PC-3 (cell line): Measurements from ENCODE around the gene STRIP1.

Experiments
- EZH2 ChIP-seq: fragments of 300-600 bp; sonication (generic); IDR thresholded peaks from one replicate; pipeline ENCODE4 v1.6.1; 2017; ENCODE audit warnings: antibody characterized with exemption, mild to moderate bottlenecking, low read length; ENCODE audit not compliant: unreplicated experiment
- TF ChIP-seq, protein P1 (sequence below): fragments of 300-600 bp; sonication (generic); conservative IDR thresholded peaks from 2 replicates; pipeline ENCODE4 v1.5.1; 2017; ENCODE audit warnings: antibody characterized with exemption, low read depth, mild to moderate bottlenecking, low read length

DNA sequence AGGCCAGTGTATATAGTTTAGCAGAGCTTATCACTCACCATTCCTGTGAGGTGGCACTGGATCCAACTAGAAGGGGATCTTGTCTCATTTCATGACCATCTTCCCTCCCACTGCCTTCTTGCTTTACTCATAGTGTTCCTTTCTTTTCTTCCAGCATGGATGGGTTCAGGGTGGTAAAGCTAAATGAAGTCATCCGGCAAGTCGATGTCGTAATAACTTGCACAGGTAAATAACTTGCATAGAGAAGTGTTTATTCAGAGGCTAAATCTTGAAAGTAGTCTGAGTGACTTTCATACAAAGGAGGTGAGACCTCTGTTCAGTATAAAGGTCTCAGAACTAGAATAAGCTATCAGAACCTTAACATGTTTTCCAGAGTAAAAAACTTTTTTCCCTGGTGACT lies 16.6 kb upstream of the STRIP1 start:
- TF ChIP-seq, protein P1, sequence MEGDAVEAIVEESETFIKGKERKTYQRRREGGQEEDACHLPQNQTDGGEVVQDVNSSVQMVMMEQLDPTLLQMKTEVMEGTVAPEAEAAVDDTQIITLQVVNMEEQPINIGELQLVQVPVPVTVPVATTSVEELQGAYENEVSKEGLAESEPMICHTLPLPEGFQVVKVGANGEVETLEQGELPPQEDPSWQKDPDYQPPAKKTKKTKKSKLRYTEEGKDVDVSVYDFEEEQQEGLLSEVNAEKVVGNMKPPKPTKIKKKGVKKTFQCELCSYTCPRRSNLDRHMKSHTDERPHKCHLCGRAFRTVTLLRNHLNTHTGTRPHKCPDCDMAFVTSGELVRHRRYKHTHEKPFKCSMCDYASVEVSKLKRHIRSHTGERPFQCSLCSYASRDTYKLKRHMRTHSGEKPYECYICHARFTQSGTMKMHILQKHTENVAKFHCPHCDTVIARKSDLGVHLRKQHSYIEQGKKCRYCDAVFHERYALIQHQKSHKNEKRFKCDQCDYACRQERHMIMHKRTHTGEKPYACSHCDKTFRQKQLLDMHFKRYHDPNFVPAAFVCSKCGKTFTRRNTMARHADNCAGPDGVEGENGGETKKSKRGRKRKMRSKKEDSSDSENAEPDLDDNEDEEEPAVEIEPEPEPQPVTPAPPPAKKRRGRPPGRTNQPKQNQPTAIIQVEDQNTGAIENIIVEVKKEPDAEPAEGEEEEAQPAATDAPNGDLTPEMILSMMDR: no peak
- TF ChIP-seq EZH2: no peak
